ENCODE results near the gene CHMP1A. TPM values are rescaled to one million over a fixed set of nuclear protein-coding genes. Genes with fewer than 3 reads are reported as not detected.

The CHMP1A gene
- polyA plus RNA-seq, 1 donor, result 77.1 TPM

DNA sequence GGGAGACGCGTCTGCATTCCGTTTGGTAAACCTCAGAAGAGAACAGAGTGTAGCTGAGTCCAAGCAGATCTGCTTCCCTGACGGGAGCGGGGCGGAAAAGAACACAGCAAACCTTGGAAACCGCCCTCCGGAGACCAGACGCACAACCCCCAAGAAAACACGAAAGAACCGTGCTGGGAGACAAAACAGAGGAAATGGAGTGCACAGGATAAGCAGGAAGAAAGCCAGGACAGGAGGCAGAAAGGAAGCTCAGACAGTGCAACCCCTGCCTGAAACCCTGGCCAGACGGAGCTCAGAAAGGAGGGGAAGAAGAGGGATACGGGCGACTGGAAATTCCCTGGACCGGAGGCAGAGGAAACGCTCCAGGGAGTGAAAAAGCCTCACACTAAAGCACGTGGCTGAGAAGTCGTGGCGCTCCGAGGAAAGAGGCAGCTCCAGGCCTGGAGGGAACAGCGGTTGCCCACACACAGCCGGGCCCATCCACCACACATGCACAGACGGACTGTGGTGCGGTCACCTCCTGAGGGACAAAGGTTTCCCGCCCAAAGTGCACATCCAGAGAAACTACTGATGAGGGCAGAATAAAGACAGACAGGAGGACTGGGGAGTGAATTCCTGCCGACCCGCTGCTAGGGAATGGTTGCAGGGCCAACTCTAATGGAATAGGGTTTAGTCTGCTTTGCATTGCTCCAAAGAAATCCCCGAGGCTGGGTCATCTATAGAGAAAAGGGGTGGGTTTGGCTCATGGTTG lies 33.8 kb downstream of the CHMP1A start:
- Histone ChIP-seq H3K9me3 (ENCODE audit: control insufficient read depth, low read depth, low read length) (no peaks in the 10 kb centered on the region), H3K27ac (ENCODE audit: low read length) (no peak overlapping the region), H3K36me3 (ENCODE audit: control insufficient read depth, insufficient read depth, low read length) (peaks cover 7% of the 10 kb centered on the region), H3K4me1 (ENCODE audit: control insufficient read depth, insufficient read depth, low read length) (peaks cover 29% of the 10 kb centered on the region), H3K4me3 (ENCODE audit: low read length) (no peak overlapping the region), H3K27me3 (ENCODE audit: control insufficient read depth, insufficient read depth, low read length) (no peaks in the 10 kb centered on the region)
- no peak for DNase-seq
- WGBS (ENCODE audit: insufficient coverage, low lambda C conversion rate), result 92% methylated on average over 9 of the region's 28 CpGs

DNA sequence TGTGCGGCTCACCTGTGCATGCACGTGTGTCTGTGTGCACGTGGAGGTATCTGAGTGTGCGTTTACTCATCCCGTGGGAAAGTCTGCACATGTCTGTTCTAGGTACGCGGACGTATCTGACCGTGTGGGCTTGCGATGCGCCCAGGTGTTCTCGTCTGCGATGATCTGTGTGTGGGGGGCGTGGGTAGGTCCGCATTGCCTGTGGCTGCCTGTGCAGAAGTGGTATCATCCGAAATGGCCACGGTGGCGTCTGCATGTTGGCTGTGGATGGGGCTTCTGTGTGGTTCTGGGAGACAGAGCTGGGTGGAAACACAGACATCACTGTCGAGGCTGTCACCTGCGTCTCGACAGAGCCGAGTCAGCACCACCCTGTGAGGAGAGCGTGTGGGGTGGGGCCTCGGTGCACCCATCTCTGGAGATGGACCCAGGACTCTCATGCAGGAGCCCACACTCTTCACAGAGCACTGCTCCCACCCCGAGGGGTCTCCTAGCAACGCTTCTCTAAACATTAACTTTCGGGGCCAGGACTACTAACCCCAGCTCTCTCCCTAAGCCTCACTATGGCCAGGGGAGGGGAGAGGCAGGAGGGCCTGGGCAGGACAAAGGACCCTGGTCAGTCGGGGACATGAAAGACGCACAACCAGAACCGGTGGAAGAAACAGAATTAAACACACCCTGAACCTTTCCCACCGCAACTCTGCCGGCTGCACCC lies 35.7 kb downstream of the CHMP1A start:
- WGBS (ENCODE audit: insufficient coverage, low lambda C conversion rate), result no CpG with 5 or more reads among the region's 32 CpGs
- peaks cover 7% of the 10 kb centered on the region for H3K36me3 ChIP-seq (ENCODE audit: control insufficient read depth, insufficient read depth, low read length)
- no peaks in the 10 kb centered on the region for H3K27me3 ChIP-seq (ENCODE audit: control insufficient read depth, insufficient read depth, low read length)
- no peaks in the 10 kb centered on the region for H3K9me3 ChIP-seq (ENCODE audit: control insufficient read depth, low read depth, low read length)
- H3K4me3 ChIP-seq (ENCODE audit: low read length), result no peak overlapping the region
- peak in 1 of 2 donors; percentile 52 for DNase-seq
- H3K4me1 ChIP-seq (ENCODE audit: control insufficient read depth, insufficient read depth, low read length), result peaks cover 33% of the 10 kb centered on the region
- no peak overlapping the region for H3K27ac ChIP-seq (ENCODE audit: low read length)

DNA sequence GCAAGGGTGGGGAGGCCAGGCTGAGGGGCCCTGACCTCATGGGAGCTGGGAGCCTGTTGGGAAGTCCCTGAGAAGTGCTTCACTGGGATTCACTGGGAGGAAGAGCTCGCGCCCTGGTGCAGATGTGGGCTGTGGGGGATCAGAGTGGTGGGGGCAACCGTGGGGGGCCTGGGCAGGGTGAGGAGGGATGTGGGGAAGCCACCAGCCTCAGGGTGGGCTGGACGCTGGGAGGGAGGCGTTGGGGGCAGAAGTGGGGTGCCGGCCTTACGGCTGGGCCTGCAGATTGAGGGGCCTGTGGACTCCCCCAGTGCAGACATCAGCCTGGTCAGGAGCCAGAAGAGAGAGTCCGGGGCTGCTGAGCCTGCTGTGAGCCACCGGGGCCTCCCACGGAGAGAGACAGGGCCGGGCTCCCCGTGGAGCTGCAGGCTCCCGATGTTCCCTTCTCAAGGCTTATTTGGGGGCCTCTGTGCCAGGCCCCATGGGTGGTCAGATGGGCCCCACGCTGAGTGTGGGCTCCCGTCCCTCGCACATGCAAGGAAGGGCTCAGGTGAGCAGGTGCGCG lies 36.3 kb downstream of the CHMP1A start:
- H3K27ac ChIP-seq (ENCODE audit: low read length), result no peak overlapping the region
- DNase-seq, result no peak
- H3K4me3 ChIP-seq (ENCODE audit: low read length), result no peak overlapping the region
- peaks cover 37% of the 10 kb centered on the region for H3K4me1 ChIP-seq (ENCODE audit: control insufficient read depth, insufficient read depth, low read length)
- H3K9me3 ChIP-seq (ENCODE audit: control insufficient read depth, low read depth, low read length), result peaks cover 5% of the 10 kb centered on the region
- peaks cover 6% of the 10 kb centered on the region for H3K36me3 ChIP-seq (ENCODE audit: control insufficient read depth, insufficient read depth, low read length)
- WGBS (ENCODE audit: insufficient coverage, low lambda C conversion rate), result no CpG with 5 or more reads among the region's 18 CpGs
- H3K27me3 ChIP-seq (ENCODE audit: control insufficient read depth, insufficient read depth, low read length), result no peaks in the 10 kb centered on the region

DNA sequence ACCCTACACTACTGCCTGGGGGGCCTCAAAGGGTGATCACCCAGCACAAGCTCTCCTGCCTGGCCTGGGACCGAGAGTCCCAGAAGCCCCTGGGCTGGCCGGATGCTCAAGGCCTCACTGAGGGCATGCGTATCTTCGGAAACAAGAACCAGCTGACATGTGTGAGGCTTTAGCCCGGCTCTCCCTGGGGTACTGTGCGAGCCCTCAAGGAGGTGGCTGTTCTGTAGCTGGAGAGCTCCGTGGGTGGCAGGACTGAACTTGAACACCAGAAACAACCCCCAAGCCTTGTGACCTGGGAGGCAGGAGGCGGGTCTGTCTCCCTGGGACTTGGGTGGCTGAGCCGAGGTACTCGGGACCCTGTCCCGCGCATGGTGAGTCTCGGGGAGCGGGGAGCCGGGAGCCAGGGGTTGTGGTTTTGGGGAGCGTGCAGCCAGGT lies 37.1 kb downstream of the CHMP1A start:
- Histone ChIP-seq H3K27ac (ENCODE audit: low read length) (no peak overlapping the region), H3K4me3 (ENCODE audit: low read length) (no peak overlapping the region), H3K9me3 (ENCODE audit: control insufficient read depth, low read depth, low read length) (peaks cover 6% of the 10 kb centered on the region), H3K36me3 (ENCODE audit: control insufficient read depth, insufficient read depth, low read length) (peaks cover 4% of the 10 kb centered on the region), H3K27me3 (ENCODE audit: control insufficient read depth, insufficient read depth, low read length) (no peaks in the 10 kb centered on the region), H3K4me1 (ENCODE audit: control insufficient read depth, insufficient read depth, low read length) (peaks cover 34% of the 10 kb centered on the region)
- DNase-seq, result no peak
- WGBS (ENCODE audit: insufficient coverage, low lambda C conversion rate), result no CpG with 5 or more reads among the region's 16 CpGs

DNA sequence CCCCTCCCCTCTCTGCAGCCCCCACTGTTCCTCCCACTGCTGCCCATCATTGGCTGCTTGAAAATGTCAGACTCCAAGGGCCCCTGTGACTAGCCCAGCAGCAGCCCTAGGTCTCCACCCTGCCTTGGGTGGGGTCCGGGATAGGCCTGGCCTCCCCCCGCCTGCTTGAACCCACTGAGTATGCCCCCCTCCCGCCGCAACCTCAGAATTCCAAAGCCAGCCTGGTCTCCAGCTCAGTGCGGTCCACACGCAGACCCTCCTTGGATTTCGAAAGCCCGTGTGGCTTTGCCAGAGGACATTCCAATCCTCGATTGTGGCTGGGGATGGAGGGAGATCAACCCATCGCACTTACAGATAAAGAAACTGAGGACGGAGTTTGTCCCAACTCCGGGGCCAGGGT lies 37.7 kb downstream of the CHMP1A start:
- Histone ChIP-seq H3K9me3 (ENCODE audit: control insufficient read depth, low read depth, low read length) (peaks cover 8% of the 10 kb centered on the region), H3K4me3 (ENCODE audit: low read length) (no peak overlapping the region), H3K27ac (ENCODE audit: low read length) (no peak overlapping the region), H3K4me1 (ENCODE audit: control insufficient read depth, insufficient read depth, low read length) (peaks cover 34% of the 10 kb centered on the region), H3K36me3 (ENCODE audit: control insufficient read depth, insufficient read depth, low read length) (peaks cover 4% of the 10 kb centered on the region), H3K27me3 (ENCODE audit: control insufficient read depth, insufficient read depth, low read length) (no peaks in the 10 kb centered on the region)
- no peak for DNase-seq
- no CpG with 5 or more reads among the region's 12 CpGs for WGBS (ENCODE audit: insufficient coverage, low lambda C conversion rate)

DNA sequence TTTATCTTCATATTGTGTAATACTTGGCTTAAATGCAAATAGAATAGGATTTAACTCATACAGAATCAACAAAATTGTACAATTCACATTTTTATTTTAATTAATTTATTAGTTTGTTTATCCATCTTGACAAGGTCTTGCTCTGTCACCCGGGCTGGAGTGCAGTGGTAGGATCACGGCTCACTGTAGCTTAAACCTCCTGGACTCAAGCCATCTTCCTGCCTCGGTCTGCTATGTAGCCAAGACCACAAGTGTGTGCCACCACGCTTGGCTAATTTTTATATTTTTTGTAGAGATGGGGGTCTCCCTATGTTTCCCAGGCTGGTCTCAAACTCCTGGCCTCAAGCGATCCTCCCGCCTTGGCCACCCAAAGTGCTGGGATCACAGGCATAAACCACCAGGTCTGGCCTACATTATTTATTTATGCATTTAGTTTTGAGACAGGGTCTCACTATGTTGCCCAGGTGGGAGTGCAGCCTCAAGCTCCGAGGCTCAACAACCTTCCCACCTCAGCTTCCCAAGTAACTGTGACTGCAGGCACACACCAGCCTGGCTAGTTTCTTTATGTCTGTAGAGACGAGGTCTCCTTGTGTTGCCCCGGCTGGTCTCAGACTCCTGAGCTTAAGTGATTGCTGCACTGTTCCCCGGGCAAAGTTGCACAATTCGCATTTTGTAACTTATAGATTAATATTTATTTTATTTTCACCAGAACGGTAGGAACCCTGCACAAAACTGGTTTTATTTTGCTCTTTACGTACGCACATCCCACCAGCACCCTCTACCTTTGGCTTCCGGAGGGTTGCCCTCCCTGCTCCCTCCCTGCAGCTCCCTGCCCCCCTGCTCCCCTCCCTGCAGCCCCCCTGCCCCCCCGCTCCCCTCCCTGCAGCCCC lies 39.2 kb downstream of the CHMP1A start:
- Histone ChIP-seq H3K36me3 (ENCODE audit: control insufficient read depth, insufficient read depth, low read length) (peaks cover 4% of the 10 kb centered on the region), H3K27ac (ENCODE audit: low read length) (no peak overlapping the region), H3K27me3 (ENCODE audit: control insufficient read depth, insufficient read depth, low read length) (no peaks in the 10 kb centered on the region), H3K4me3 (ENCODE audit: low read length) (no peak overlapping the region), H3K9me3 (ENCODE audit: control insufficient read depth, low read depth, low read length) (peaks cover 13% of the 10 kb centered on the region), H3K4me1 (ENCODE audit: control insufficient read depth, insufficient read depth, low read length) (peaks cover 36% of the 10 kb centered on the region)
- no CpG with 5 or more reads among the region's 16 CpGs for WGBS (ENCODE audit: insufficient coverage, low lambda C conversion rate)
- no peak for DNase-seq

DNA sequence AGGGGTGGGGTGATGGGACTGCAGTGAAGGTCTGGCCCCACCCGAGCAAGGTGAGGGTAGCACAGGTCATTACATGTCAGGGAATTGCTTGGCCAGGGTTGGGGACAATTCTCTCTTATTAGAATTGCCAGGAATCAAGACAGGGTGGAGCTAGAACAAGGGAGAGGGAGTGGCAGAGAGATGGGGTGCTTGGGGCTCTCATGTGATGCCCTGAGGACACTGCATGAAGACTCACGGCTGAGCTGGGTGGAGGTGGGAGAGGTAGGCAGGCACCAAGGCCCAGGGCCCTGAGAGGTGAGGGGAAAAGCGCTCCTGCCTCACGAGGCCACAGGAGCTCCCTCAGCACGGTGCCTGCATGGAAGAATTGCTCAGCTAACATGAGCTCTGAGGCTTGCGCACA lies 40.5 kb downstream of the CHMP1A start:
- Histone ChIP-seq H3K36me3 (ENCODE audit: control insufficient read depth, insufficient read depth, low read length) (no peaks in the 10 kb centered on the region), H3K4me1 (ENCODE audit: control insufficient read depth, insufficient read depth, low read length) (peaks cover 45% of the 10 kb centered on the region), H3K9me3 (ENCODE audit: control insufficient read depth, low read depth, low read length) (peaks cover 13% of the 10 kb centered on the region), H3K27ac (ENCODE audit: low read length) (no peak overlapping the region), H3K27me3 (ENCODE audit: control insufficient read depth, insufficient read depth, low read length) (no peaks in the 10 kb centered on the region), H3K4me3 (ENCODE audit: low read length) (no peak overlapping the region)
- no peak for DNase-seq
- WGBS (ENCODE audit: insufficient coverage, low lambda C conversion rate), result no CpG with 5 or more reads among the region's 6 CpGs

DNA sequence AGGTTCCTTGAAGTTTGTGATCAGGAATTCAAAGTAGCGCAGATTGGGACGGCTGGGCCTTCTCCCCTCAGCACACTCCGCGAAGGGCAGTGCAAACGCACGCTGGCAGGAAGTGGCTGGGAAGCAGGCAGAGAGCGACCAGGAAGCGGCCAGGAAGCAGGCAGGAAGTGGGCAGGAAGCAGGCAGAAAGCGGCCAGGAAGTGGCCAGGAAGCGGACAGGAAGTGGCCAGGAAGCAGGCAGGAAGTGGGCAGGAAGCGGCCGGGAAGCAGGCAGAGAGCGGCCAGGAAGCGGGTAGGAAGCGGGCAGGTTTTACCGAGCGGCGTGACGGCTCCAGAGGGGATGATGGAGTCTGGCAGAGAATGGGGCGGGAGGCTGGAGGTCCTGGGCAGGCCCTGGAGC lies 40.9 kb downstream of the CHMP1A start:
- Histone ChIP-seq H3K9me3 (ENCODE audit: control insufficient read depth, low read depth, low read length) (peaks cover 13% of the 10 kb centered on the region), H3K4me1 (ENCODE audit: control insufficient read depth, insufficient read depth, low read length) (peaks cover 41% of the 10 kb centered on the region), H3K36me3 (ENCODE audit: control insufficient read depth, insufficient read depth, low read length) (no peaks in the 10 kb centered on the region), H3K27ac (ENCODE audit: low read length) (no peak overlapping the region), H3K4me3 (ENCODE audit: low read length) (no peak overlapping the region), H3K27me3 (ENCODE audit: control insufficient read depth, insufficient read depth, low read length) (no peaks in the 10 kb centered on the region)
- no CpG with 5 or more reads among the region's 20 CpGs for WGBS (ENCODE audit: insufficient coverage, low lambda C conversion rate)
- no peak for DNase-seq

DNA sequence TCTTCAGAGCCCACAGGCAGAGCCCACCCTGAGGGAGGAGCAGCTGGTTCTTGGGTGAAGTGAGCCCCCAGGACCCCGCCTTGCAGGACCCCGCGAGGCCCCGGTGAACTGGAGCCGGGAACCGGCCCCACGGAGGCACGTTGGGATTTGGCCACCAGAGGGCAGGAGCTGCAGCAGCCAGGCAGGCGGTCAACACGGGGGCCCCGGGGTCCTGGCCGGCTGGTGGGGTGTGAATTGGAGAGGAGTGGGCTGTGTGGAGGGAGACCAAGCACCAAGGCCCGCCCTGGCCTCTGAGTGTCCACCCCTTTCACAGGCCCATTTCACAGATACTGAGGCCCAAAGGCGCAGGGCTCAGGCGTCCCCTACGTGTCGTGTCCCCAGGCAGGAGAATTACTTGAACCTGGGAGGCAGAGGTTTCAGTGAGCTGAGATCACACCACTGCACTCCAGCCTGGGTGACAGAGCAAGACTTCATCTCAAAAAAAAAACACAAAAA lies 41.9 kb downstream of the CHMP1A start:
- no peaks in the 10 kb centered on the region for H3K27me3 ChIP-seq (ENCODE audit: control insufficient read depth, insufficient read depth, low read length)
- peaks cover 13% of the 10 kb centered on the region for H3K9me3 ChIP-seq (ENCODE audit: control insufficient read depth, low read depth, low read length)
- H3K4me3 ChIP-seq (ENCODE audit: low read length), result no peak overlapping the region
- no peak overlapping the region for H3K27ac ChIP-seq (ENCODE audit: low read length)
- no peak for DNase-seq
- H3K4me1 ChIP-seq (ENCODE audit: control insufficient read depth, insufficient read depth, low read length), result peaks cover 38% of the 10 kb centered on the region
- no CpG with 5 or more reads among the region's 17 CpGs for WGBS (ENCODE audit: insufficient coverage, low lambda C conversion rate)
- H3K36me3 ChIP-seq (ENCODE audit: control insufficient read depth, insufficient read depth, low read length), result no peaks in the 10 kb centered on the region

DNA sequence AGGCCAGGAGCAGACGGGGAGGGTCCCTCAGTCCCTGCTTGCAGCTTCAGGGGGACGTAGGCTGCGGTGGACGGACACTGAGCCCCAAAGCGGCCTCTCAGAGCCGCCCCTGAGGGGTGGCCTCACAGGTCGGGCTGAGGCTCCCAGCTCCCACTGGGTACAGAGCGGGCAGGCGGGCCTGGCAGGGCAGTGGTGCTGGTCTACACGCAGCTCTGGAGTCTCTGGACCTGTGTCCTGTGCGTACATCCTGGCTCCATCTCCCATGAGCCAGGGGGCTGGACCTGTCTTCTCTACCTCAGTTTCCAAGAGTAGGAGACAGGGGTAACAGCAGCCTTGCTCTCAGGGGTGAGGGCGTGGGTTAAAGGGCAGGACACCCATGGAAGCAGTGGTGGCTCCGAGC lies 42.3 kb downstream of the CHMP1A start:
- Histone ChIP-seq H3K4me1 (ENCODE audit: control insufficient read depth, insufficient read depth, low read length) (peaks cover 38% of the 10 kb centered on the region), H3K27ac (ENCODE audit: low read length) (no peak overlapping the region), H3K4me3 (ENCODE audit: low read length) (no peak overlapping the region), H3K27me3 (ENCODE audit: control insufficient read depth, insufficient read depth, low read length) (no peaks in the 10 kb centered on the region), H3K9me3 (ENCODE audit: control insufficient read depth, low read depth, low read length) (peaks cover 13% of the 10 kb centered on the region), H3K36me3 (ENCODE audit: control insufficient read depth, insufficient read depth, low read length) (no peaks in the 10 kb centered on the region)
- WGBS (ENCODE audit: insufficient coverage, low lambda C conversion rate), result no CpG with 5 or more reads among the region's 13 CpGs
- DNase-seq, result no peak

All from large intestine (tissue), 3 donors.